Activated CD8-positive, alpha-beta T cell treated with anti-CD3 and anti-CD28 coated beads for 36 hours (primary cell): ENCODE results near the gene LAMC3. TPM values are rescaled to one million over a fixed set of nuclear protein-coding genes. Genes with fewer than 3 reads are reported as not detected.

Source experiments
- ATAC-seq: fragments of 200-7000 bp; cut with Tn5 transposase; one replicate; pipeline ENCODE4 v1.10.0; 2021; ENCODE audit warnings: mild to moderate bottlenecking, moderate library complexity
- CTCF ChIA-PET: fragments of 350-600 bp; sonication (Branson Sonifier 250); formaldehyde crosslinking; loops from one replicate; lab custom pipeline; 2021; ENCODE audit warnings: antibody characterized with exemption; lab: Charles Lee
- POLR2A ChIA-PET: fragments of 350-600 bp; sonication (Branson Sonifier 250); formaldehyde crosslinking; loops from one replicate; lab custom pipeline; 2021; ENCODE audit warnings: antibody characterized with exemption; lab: Charles Lee
- DNase-seq: peaks from one replicate; pipeline ENCODE4 v3.0.0-alpha.2; 2020
- H3K27ac Mint-ChIP-seq: one replicate; pipeline ENCODE4 v1.8.0; 2021; ENCODE audit warnings: mild to moderate bottlenecking, mixed read lengths
- H3K27me3 Mint-ChIP-seq: one replicate; pipeline ENCODE4 v1.8.0; 2021; ENCODE audit warnings: mixed read lengths
- H3K36me3 Mint-ChIP-seq: one replicate; pipeline ENCODE4 v1.8.0; 2021; ENCODE audit warnings: low read depth, mixed read lengths
- H3K4me1 Mint-ChIP-seq: one replicate; pipeline ENCODE4 v1.8.0; 2021; ENCODE audit warnings: low read depth, mixed read lengths
- H3K4me3 Mint-ChIP-seq: one replicate; pipeline ENCODE4 v1.8.0; 2021; ENCODE audit warnings: mild to moderate bottlenecking, moderate library complexity, mixed read lengths
- H3K9me3 Mint-ChIP-seq: one replicate; pipeline ENCODE4 v1.8.0; 2021; ENCODE audit warnings: mixed read lengths
- CTCF ChIP-seq: fragments of 200-600 bp; IDR thresholded peaks from one replicate; pipeline ENCODE4 v1.8.0; 2022; ENCODE audit warnings: antibody characterized with exemption, mild to moderate bottlenecking
- intact Hi-C: fragments of 100-400 bp; cut with micrococcal nuclease; formaldehyde crosslinking; loops from one replicate; pipeline ENCODE4 v1.10.0; 2022
- total RNA-seq, 2 experiments: library from RNA; stranded (reverse); gene quantifications; one replicate each; pipeline ENCODE4 v1.2.3, GENCODE V29; 2021

LAMC3 gene
- total RNA-seq, 2 experiments from 2014 or later, result 0.09 to 0.43 TPM

DNA sequence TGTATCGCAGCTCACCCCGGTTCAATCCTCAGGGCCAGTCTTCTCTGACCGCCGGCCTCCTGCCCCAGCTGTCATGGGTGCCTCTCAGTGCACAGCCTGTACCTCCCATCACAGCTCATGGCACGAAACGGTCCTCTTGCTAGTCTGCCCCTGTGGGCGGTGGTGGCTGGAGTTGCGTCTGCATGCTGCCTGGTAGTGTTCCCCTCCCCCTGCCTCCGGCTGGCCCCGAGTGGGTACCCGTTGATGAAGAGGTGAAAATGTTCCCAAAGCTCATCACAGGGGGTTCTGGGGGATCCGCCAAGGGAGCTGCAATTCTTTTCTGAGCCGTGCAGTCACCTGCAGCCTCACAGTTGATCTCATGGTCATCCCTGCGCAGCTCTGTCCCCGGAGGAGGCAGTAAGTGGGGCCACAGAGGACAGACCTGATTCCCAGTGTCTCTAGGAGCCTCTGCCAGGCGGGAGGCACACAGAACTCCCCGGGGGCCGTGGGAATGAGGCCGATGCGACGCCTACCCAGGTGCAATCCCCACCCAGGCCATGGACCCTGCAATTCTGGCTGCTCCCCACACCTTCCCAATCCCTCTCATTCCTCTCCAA is 35.2 kb upstream of the LAMC3 start:
- intact Hi-C loops, result no loop called here

GRCh38 chr9:130974697-130975096 is 34.3 kb upstream of the LAMC3 start:
- no peak for TF ChIP-seq CTCF
- ATAC-seq (no peak), DNase-seq (no peak)
- intact Hi-C loops, result no loop called here
- Mint-ChIP-seq H3K4me3 (no peak overlapping the region), H3K27ac (no peak overlapping the region), H3K27me3 (peaks cover 16% of the 10 kb centered on the region), H3K4me1 (no peaks in the 10 kb centered on the region), H3K36me3 (no peaks in the 10 kb centered on the region), H3K9me3 (no peaks in the 10 kb centered on the region)
- ChIA-PET CTCF (no interaction called here), POLR2A (no interaction called here)

More for the DNA sequence above, 35.2 kb upstream of the LAMC3 start:
- Mint-ChIP-seq H3K4me3 (no peak overlapping the region), H3K27ac (no peak overlapping the region), H3K36me3 (no peaks in the 10 kb centered on the region), H3K4me1 (no peaks in the 10 kb centered on the region), H3K27me3 (peaks cover 16% of the 10 kb centered on the region), H3K9me3 (no peaks in the 10 kb centered on the region)
- TF ChIP-seq CTCF, result no peak
- CTCF ChIA-PET, result interaction anchor here (1.3 kb wide), 1 partner anchor 24 kb away, joined by 4 read pairs; no protein-coding TSS in a partner anchor
- ATAC-seq (no peak), DNase-seq (no peak)
- POLR2A ChIA-PET, result no interaction called here

DNA sequence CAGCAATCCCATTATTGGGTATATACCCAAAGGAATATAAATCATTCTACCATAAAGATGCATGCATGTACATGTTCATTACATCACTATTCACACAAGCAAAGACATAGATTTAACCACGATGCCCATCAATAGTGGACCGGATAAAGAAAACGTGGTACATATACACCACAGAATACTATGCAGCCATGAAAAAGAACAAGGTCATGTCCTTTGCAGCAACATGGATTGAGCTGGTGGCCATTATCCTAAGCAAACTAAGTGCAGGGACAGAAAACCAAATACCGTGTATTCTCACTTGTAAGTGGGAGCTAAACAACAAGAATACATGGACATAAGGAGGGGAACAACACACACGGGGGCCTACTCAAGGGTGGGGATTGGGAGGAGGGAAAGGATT is 33.8 kb upstream of the LAMC3 start:
- intact Hi-C loops, result no loop called here
- ATAC-seq (no peak), DNase-seq (no peak)
- CTCF ChIA-PET, result no interaction called here
- Mint-ChIP-seq H3K4me3 (no peak overlapping the region), H3K27me3 (peaks cover 16% of the 10 kb centered on the region), H3K9me3 (no peaks in the 10 kb centered on the region), H3K36me3 (no peaks in the 10 kb centered on the region), H3K4me1 (no peaks in the 10 kb centered on the region), H3K27ac (no peak overlapping the region)
- POLR2A ChIA-PET, result no interaction called here
- TF ChIP-seq CTCF, result no peak

GRCh38 chr9:130975932-130976841 is 32.8 kb upstream of the LAMC3 start:
- H3K4me1 Mint-ChIP-seq, result no peaks in the 10 kb centered on the region
- no peaks in the 10 kb centered on the region for H3K9me3 Mint-ChIP-seq
- peaks cover 18% of the 10 kb centered on the region for H3K27me3 Mint-ChIP-seq
- no peak for TF ChIP-seq CTCF
- H3K27ac Mint-ChIP-seq, result no peak overlapping the region
- no peak overlapping the region for H3K4me3 Mint-ChIP-seq
- intact Hi-C loops, result no loop called here
- CTCF ChIA-PET, result no interaction called here
- H3K36me3 Mint-ChIP-seq, result no peaks in the 10 kb centered on the region
- no peak for DNase-seq
- POLR2A ChIA-PET, result interaction anchor here (0.6 kb wide), 1 partner anchor 54 kb away, joined by 4 read pairs; no protein-coding TSS in a partner anchor
- ATAC-seq, result no peak

GRCh38 chr9:130977811-130978221 is 31.2 kb upstream of the LAMC3 start:
- H3K4me1 Mint-ChIP-seq, result no peaks in the 10 kb centered on the region
- H3K36me3 Mint-ChIP-seq, result no peaks in the 10 kb centered on the region
- H3K27ac Mint-ChIP-seq, result no peak overlapping the region
- TF ChIP-seq CTCF, result no peak
- DNase-seq (no peak), ATAC-seq (no peak)
- POLR2A ChIA-PET, result no interaction called here
- CTCF ChIA-PET, result interaction anchor here (1.4 kb wide), 1 partner anchor 21 kb away, joined by 4 read pairs; no protein-coding TSS in a partner anchor
- intact Hi-C loops, result no loop called here
- no peaks in the 10 kb centered on the region for H3K9me3 Mint-ChIP-seq
- peaks cover 6% of the 10 kb centered on the region for H3K27me3 Mint-ChIP-seq
- no peak overlapping the region for H3K4me3 Mint-ChIP-seq
